Hepatocyte (in vitro differentiated cells): ENCODE measurements around the gene E2F1. TPM values are rescaled to one million over a fixed set of nuclear protein-coding genes. Genes with fewer than 3 reads are reported as not detected.

ENCODE experiments used
- DNase-seq: peaks from one replicate; pipeline ENCODE4 v3.0.0-alpha.2; 2016; ENCODE audit warnings: low spot score
- H2AFZ ChIP-seq: fragments of 200-600 bp; sonication (generic); 2 replicates; pipeline ENCODE4 v1.6.0; 2016; ENCODE audit warnings: antibody characterized with exemption, mild to moderate bottlenecking
- H3K27ac ChIP-seq: fragments of 200-600 bp; sonication (generic); 2 replicates; pipeline ENCODE4 v1.5.1; 2016; ENCODE audit warnings: mild to moderate bottlenecking
- H3K27me3 ChIP-seq: fragments of 200-600 bp; sonication (generic); 2 replicates; pipeline ENCODE4 v1.6.1; 2016
- H3K36me3 ChIP-seq: fragments of 200-600 bp; sonication (generic); replicated peaks from 2 replicates; pipeline ENCODE4 v1.5.1; 2016; ENCODE audit warnings: low read depth; ENCODE audit not compliant: insufficient read depth
- H3K4me1 ChIP-seq: fragments of 200-600 bp; sonication (generic); 2 replicates; pipeline ENCODE4 v1.5.1; 2016; ENCODE audit warnings: mild to moderate bottlenecking, moderate library complexity; ENCODE audit not compliant: insufficient read depth
- H3K4me2 ChIP-seq: fragments of 200-600 bp; sonication (generic); 2 replicates; pipeline ENCODE4 v1.6.0; 2016
- H3K4me3 ChIP-seq: fragments of 200-600 bp; sonication (generic); 2 replicates; pipeline ENCODE4 v1.5.1; 2016; ENCODE audit warnings: mild to moderate bottlenecking
- H3K79me2 ChIP-seq: fragments of 200-600 bp; sonication (generic); 2 replicates; pipeline ENCODE4 v1.6.0; 2017; ENCODE audit warnings: mild to moderate bottlenecking
- H3K9me2 ChIP-seq: fragments of 200-600 bp; sonication (generic); replicated peaks from 2 replicates; pipeline ENCODE4 v1.6.0; 2017; ENCODE audit warnings: mild to moderate bottlenecking; ENCODE audit not compliant: insufficient read depth
- H3K9me3 ChIP-seq: fragments of 200-600 bp; sonication (generic); 2 replicates; pipeline ENCODE4 v1.5.1; 2016; ENCODE audit warnings: low read depth, mild to moderate bottlenecking
- H4K20me1 ChIP-seq: fragments of 200-600 bp; sonication (generic); 2 replicates; pipeline ENCODE4 v1.6.0; 2016; ENCODE audit warnings: mild to moderate bottlenecking; ENCODE audit not compliant: insufficient read depth, poor library complexity, severe bottlenecking
- EZH2 ChIP-seq: fragments of 200-600 bp; sonication (generic); IDR thresholded peaks from 2 replicates; pipeline ENCODE4 v1.6.1; 2016; ENCODE audit warnings: antibody characterized with exemption, mild to moderate bottlenecking, borderline replicate concordance
- EZH2phosphoT487 ChIP-seq: fragments of 200-600 bp; sonication (generic); IDR thresholded peaks from one replicate; pipeline ENCODE4 v1.6.1; 2018; ENCODE audit warnings: antibody characterized with exemption, mild to moderate bottlenecking, low read depth, moderate library complexity; ENCODE audit not compliant: unreplicated experiment, severe bottlenecking
- WGBS: methylation state at CpG from one replicate; pipeline ENCODE4 v1.1.6; 2016; ENCODE audit warnings: low lambda C conversion rate; ENCODE audit errors: missing lambda C conversion rate; 5-methylcytosine and 5-hydroxymethylcytosine counted together
- polyA plus RNA-seq: library from polyadenylated mRNA; unstranded; fragments of >200 nt; fragmentation: Nextera tagmentation; extraction: Ambion mirVana; gene quantifications from 2 replicates; pipeline ENCODE4 v1.2.1, GENCODE V29; 2016
- total RNA-seq: library from RNA; depleted of rRNA; stranded (reverse); fragments of >200 nt; gene quantifications from 2 replicates; pipeline ENCODE4 v1.2.3, GENCODE V29; 2014
- TF ChIP-seq, protein P1 (sequence below): fragments of 200-600 bp; sonication (generic); IDR thresholded peaks from 2 replicates; pipeline ENCODE4 v1.5.1; 2016; ENCODE audit warnings: antibody characterized with exemption, mild to moderate bottlenecking; ENCODE audit not compliant: poor library complexity

The E2F1 gene
- total and polyA plus RNA-seq, 2 experiments from 2014 or later, result 9.1 to 11.8 TPM

GRCh38 chr20:33709905-33710541, 23.8 kb upstream of the E2F1 start:
- no peak for DNase-seq
- Histone ChIP-seq H3K27me3 (no peaks in the 10 kb centered on the region), H4K20me1 (no peaks in the 10 kb centered on the region), H3K4me2 (no peak overlapping the region), H3K9me3 (no peaks in the 10 kb centered on the region), H3K27ac (no peak overlapping the region), H2AFZ (no peak overlapping the region), H3K36me3 (no peaks in the 10 kb centered on the region), H3K4me1 (no peaks in the 10 kb centered on the region), H3K9me2 (no peaks in the 10 kb centered on the region), H3K4me3 (no peak overlapping the region), H3K79me2 (no peaks in the 10 kb centered on the region)
- WGBS, result 84% methylated on average over 13 of the region's 16 CpGs
- TF ChIP-seq, protein P1, sequence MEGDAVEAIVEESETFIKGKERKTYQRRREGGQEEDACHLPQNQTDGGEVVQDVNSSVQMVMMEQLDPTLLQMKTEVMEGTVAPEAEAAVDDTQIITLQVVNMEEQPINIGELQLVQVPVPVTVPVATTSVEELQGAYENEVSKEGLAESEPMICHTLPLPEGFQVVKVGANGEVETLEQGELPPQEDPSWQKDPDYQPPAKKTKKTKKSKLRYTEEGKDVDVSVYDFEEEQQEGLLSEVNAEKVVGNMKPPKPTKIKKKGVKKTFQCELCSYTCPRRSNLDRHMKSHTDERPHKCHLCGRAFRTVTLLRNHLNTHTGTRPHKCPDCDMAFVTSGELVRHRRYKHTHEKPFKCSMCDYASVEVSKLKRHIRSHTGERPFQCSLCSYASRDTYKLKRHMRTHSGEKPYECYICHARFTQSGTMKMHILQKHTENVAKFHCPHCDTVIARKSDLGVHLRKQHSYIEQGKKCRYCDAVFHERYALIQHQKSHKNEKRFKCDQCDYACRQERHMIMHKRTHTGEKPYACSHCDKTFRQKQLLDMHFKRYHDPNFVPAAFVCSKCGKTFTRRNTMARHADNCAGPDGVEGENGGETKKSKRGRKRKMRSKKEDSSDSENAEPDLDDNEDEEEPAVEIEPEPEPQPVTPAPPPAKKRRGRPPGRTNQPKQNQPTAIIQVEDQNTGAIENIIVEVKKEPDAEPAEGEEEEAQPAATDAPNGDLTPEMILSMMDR, result no peak
- TF ChIP-seq EZH2 (no peak), EZH2phosphoT487 (no peak)

DNA sequence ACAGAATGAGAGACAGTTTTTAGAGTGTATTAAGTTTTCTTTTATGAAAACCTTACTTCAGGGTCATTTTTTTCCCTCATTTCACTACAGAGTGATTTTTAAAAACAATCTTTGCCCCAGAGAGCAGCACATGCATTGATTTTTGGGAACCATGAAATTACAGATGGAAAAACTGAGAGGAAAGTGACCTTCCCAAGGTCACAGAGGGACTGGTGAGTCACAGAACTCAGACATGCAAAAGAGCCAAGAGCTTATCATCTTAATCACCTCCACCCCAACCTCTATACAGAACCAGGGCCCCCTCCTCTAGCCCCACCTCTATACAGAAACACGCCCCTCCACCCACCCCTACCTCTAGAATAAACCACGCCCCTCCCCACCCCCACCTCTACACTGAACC, 23.2 kb upstream of the E2F1 start:
- Histone ChIP-seq H3K4me3 (no peak overlapping the region), H3K4me1 (no peaks in the 10 kb centered on the region), H3K79me2 (no peaks in the 10 kb centered on the region), H3K36me3 (no peaks in the 10 kb centered on the region), H3K9me3 (no peaks in the 10 kb centered on the region), H4K20me1 (no peaks in the 10 kb centered on the region), H2AFZ (no peak overlapping the region), H3K27ac (no peak overlapping the region), H3K9me2 (no peaks in the 10 kb centered on the region), H3K27me3 (no peaks in the 10 kb centered on the region), H3K4me2 (no peak overlapping the region)
- TF ChIP-seq EZH2 (no peak), EZH2phosphoT487 (no peak)
- TF ChIP-seq, protein P1, result no peak
- DNase-seq, result no peak
- WGBS, result 83% methylated on average over 1 of the region's 2 CpGs

DNA sequence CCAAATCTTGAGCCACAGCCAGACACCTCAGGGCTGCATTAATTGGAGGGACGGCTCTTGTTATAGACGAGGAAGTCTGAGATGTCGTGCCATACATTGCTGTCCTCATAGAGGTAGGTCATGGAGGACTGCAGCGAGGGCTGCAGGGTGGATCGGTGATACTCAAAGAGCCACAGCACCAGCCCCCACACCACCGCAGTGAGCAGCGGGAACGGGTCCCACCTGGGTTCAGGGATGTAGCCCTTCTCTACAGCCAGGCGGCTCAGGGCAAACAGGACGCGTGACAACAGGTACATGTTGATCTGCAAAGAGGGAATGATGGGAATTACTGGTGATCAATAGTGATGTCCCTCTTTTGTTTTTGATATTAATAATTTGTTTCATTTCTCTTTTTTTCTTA, 21.5 kb upstream of the E2F1 start:
- Histone ChIP-seq H4K20me1 (no peaks in the 10 kb centered on the region), H3K27ac (no peak overlapping the region), H3K9me2 (no peaks in the 10 kb centered on the region), H3K4me2 (no peak overlapping the region), H2AFZ (no peak overlapping the region), H3K4me3 (no peak overlapping the region), H3K9me3 (no peaks in the 10 kb centered on the region), H3K36me3 (no peaks in the 10 kb centered on the region), H3K4me1 (no peaks in the 10 kb centered on the region), H3K79me2 (no peaks in the 10 kb centered on the region), H3K27me3 (no peaks in the 10 kb centered on the region)
- TF ChIP-seq EZH2phosphoT487, result no peak
- TF ChIP-seq, protein P1, result no peak
- TF ChIP-seq EZH2, result no peak
- WGBS, result over 99% methylated on average over 11 of the region's 11 CpGs
- DNase-seq, result no peak
